CD4-positive, alpha-beta T cell treated with Interleukin-15 for 4 hours (primary cell): ENCODE results near the gene KLF5.
A peak's percentile ranks its signal among the peaks of the same experiment; 100 is the strongest.

Source experiments
- DNase-seq: peaks from one replicate; pipeline ENCODE4 v3.0.0-alpha.2; 2020; ENCODE audit warnings: low spot score

Gene KLF5

GRCh38 chr13:73059460-73060250 lies 850 bp downstream of the KLF5 start:
- DNase-seq, result peak; percentile 35

- DNase-seq, result no peak
These were observed 1.7 kb downstream of the KLF5 start for GRCh38 chr13:73060251-73061160.

- no peak for DNase-seq
These were observed 2.7 kb downstream of the KLF5 start for GRCh38 chr13:73061473-73061872.

GRCh38 chr13:73061876-73062275 lies 3.1 kb downstream of the KLF5 start:
- DNase-seq, result no peak

- no peak for DNase-seq
These were observed 3.7 kb downstream of the KLF5 start for GRCh38 chr13:73062468-73062867.

DNA sequence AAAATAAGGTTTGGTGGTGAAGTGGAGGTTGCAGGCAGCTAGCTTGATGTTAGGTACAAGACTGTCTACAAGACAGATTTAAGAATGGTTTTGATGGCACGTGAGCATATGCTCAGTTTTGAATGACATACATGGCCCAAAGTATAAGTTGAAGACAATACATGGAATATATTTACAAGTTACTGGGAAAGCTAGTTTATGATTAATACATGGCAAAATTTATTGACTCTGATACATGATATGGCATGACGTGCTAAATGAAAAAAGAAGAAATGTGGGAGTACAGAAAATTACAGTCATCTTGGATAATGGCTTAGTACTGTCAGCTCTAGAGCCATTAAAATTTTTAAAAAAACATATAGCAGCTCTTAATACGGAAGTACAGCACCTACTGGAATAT lies 4.4 kb downstream of the KLF5 start:
- DNase-seq, result no peak

- DNase-seq, result no peak
These were observed 6.2 kb downstream of the KLF5 start for GRCh38 chr13:73065036-73065435.

- no peak for DNase-seq
These were observed 7.0 kb downstream of the KLF5 start for GRCh38 chr13:73065665-73066340.

- no peak for DNase-seq
These were observed 10.5 kb downstream of the KLF5 start for GRCh38 chr13:73069206-73069805.

- no peak for DNase-seq
These were observed 11.8 kb downstream of the KLF5 start for GRCh38 chr13:73070451-73071098.

- DNase-seq, result no peak
These were observed 13.6 kb downstream of the KLF5 start for GRCh38 chr13:73072239-73072900.

DNA sequence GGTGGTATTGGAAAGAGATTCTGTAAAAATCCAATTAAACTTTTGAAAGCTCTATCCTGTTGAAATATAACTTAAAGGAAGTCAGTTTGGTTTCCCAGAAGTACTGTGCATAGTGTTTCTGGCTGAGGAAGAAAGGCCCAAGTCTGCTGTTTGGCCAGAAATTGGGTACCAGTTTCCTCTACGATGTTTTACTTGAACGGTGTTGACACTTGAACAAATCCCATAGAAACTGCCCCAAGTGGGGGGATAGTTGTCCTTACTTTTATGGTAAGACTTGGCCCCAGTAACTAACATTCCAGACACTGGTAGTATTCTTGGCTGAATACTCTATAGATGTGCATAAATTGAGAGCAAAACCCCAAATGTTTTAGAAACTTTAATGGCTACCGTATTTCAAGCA lies 14.2 kb downstream of the KLF5 start:
- no peak for DNase-seq

DNA sequence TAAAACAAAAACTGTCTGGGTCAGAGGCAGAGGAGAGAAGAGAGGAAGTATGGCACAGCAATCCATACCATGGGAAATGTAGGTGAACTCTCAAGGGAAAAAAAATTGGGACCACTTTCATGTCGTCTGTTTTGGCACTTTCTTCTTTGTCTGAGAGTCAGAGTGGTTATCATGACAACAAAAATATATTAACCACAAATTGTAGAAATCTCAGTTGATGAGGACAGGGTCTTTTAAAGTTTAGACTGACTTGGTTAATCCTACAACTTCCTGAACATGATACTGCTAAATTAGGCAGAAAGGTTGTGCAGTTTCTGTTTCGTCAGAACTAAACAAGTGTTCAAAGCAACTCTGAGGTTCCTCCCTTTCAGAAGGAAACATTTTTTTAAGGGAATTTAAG lies 15.2 kb downstream of the KLF5 start:
- DNase-seq, result no peak

- no peak for DNase-seq
These were observed 16.1 kb downstream of the KLF5 start for GRCh38 chr13:73074926-73075325.

- DNase-seq, result no peak
These were observed 16.7 kb downstream of the KLF5 start for GRCh38 chr13:73075546-73075945.

DNA sequence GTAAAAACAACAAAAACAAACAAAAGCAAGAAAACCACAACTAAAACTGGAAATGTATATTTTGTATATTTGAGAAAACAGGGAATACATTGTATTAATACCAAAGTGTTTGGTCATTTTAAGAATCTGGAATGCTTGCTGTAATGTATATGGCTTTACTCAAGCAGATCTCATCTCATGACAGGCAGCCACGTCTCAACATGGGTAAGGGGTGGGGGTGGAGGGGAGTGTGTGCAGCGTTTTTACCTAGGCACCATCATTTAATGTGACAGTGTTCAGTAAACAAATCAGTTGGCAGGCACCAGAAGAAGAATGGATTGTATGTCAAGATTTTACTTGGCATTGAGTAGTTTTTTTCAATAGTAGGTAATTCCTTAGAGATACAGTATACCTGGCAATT lies 17.1 kb downstream of the KLF5 start:
- no peak for DNase-seq

DNA sequence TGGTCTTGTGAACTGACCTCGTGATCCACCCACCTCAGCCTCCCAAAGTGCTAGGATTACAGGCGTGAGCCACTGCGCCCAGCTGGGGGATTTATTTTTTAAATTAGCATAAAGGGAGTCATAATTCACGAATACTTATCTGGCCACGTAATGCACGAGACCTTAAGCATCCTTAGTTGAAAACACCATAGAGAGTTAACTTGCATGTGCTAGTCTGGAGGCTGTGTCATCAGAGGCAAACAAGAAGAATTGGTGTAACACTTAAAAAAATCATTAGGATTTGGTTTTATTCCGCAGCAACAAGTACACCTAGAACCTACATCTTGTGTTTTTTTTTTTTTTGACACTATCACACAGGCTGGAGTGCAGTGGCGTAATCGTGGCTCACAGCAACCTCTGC lies 19.1 kb downstream of the KLF5 start:
- no peak for DNase-seq

GRCh38 chr13:73079359-73079758 lies 20.6 kb downstream of the KLF5 start:
- no peak for DNase-seq

DNA sequence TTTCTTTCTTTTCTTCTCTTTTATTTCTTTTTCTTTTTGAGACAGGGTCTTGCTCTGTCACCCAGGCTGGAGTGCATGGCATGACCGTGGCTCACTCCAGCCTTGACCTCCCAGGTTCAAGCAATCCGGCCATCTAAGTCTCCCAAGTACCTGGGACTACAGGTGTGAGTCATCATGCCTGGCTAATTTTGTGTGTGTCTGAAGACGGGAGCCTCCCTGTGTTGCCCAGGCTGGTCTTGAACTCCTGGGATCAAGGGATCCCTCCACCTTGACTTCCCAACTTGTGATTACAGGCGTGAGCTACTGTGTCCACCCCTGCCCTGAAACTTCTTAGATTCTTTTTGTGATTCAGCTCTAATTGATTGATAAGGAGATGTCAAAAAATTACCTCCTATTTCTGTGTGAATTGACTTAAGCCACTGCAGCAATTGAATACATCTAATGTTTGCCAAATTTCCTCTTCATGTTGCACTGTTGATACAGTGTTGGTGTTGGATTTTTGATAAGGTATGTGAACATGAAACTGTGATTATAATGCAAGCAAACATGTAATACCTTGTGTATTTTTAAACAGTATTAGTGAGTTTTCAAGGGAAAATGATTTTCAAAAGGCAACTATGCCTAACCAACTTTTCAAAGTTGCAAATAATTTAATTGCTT lies 22.6 kb downstream of the KLF5 start:
- no peak for DNase-seq

GRCh38 chr13:73082471-73082870 lies 23.7 kb downstream of the KLF5 start:
- DNase-seq, result no peak

- DNase-seq, result no peak
These were observed 24.1 kb downstream of the KLF5 start for GRCh38 chr13:73082895-73083294.
